DOHH2 (cell line): ENCODE data around the gene CYP1B1.
"Not testable (repeated sequence)": the region's sequence is repeated elsewhere in the genome, so short reads cannot be mapped to it uniquely, and the experiment has no call there.

ENCODE experiments used
- H3F3A ChIP-seq: fragments of 200-600 bp; sonication (generic), shearing (Covaris generic); 2 replicates; pipeline ENCODE4 v1.6.0; 2016; ENCODE audit warnings: antibody characterized with exemption, mild to moderate bottlenecking; ENCODE audit not compliant: control insufficient read depth, insufficient read depth
- H3K27ac ChIP-seq: fragments of 200-600 bp; sonication (generic); 2 replicates; pipeline ENCODE4 v1.5.1; 2014; ENCODE audit warnings: low read depth, mild to moderate bottlenecking, low read length, moderate library complexity
- H3K27me3 ChIP-seq: fragments of 200-600 bp; sonication (generic); 2 replicates; pipeline ENCODE4 v1.6.1; 2014; ENCODE audit warnings: mild to moderate bottlenecking, low read length, mixed read lengths; ENCODE audit not compliant: control insufficient read depth
- H3K36me3 ChIP-seq: fragments of 200-600 bp; sonication (generic); 2 replicates; pipeline ENCODE4 v1.6.1; 2014; ENCODE audit warnings: mild to moderate bottlenecking, low read length, moderate library complexity, mixed read lengths; ENCODE audit not compliant: control insufficient read depth
- H3K4me1 ChIP-seq: fragments of 200-600 bp; sonication (generic); 2 replicates; pipeline ENCODE4 v1.6.1; 2014; ENCODE audit warnings: mild to moderate bottlenecking, low read length, mixed read lengths; ENCODE audit not compliant: control insufficient read depth
- H3K4me2 ChIP-seq: fragments of 200-600 bp; sonication (generic); 2 replicates; pipeline ENCODE4 v1.6.0; 2014; ENCODE audit warnings: mild to moderate bottlenecking, low read length, moderate library complexity
- H3K4me3 ChIP-seq: fragments of 200-600 bp; sonication (generic); 2 replicates; pipeline ENCODE4 v1.5.1; 2014; ENCODE audit warnings: mild to moderate bottlenecking, low read length, mixed read lengths
- H3K79me2 ChIP-seq: fragments of 200-600 bp; sonication (generic); 2 replicates; pipeline ENCODE4 v1.6.1; 2014; ENCODE audit warnings: mild to moderate bottlenecking, low read length, mixed read lengths; ENCODE audit not compliant: control insufficient read depth
- H3K9me2 ChIP-seq: fragments of 200-600 bp; sonication (generic); replicated peaks from 2 replicates; pipeline ENCODE4 v1.6.1; 2014; ENCODE audit warnings: mild to moderate bottlenecking, low read length, mixed read lengths; ENCODE audit not compliant: control insufficient read depth
- H3K9me3 ChIP-seq: fragments of 200-600 bp; sonication (generic); 2 replicates; pipeline ENCODE4 v1.6.1; 2014; ENCODE audit warnings: antibody characterized with exemption, low read length, mixed read lengths; ENCODE audit not compliant: control insufficient read depth, insufficient read depth
- H4K20me1 ChIP-seq: fragments of 200-600 bp; sonication (generic); 2 replicates; pipeline ENCODE4 v1.6.0; 2014; ENCODE audit warnings: low read depth, mild to moderate bottlenecking, antibody characterized with exemption, low read length, moderate library complexity; ENCODE audit not compliant: control insufficient read depth, insufficient read depth
- CTCF ChIP-seq: fragments of 200-600 bp; sonication (generic); IDR thresholded peaks from one replicate; pipeline ENCODE4 v1.5.1; 2014; ENCODE audit warnings: antibody characterized with exemption, mild to moderate bottlenecking, low read depth, low read length; ENCODE audit not compliant: poor library complexity, severe bottlenecking
- EZH2phosphoT487 ChIP-seq: fragments of 200-600 bp; sonication (generic); IDR thresholded peaks from 2 replicates; pipeline ENCODE4 v1.6.1; 2017; ENCODE audit warnings: borderline replicate concordance, mild to moderate bottlenecking, antibody characterized with exemption, low read length, moderate library complexity, mixed read lengths

CYP1B1 gene

GRCh38 chr2:38113051-38113450 is 37.1 kb upstream of the CYP1B1 start:
- H3K9me2 ChIP-seq: no peaks in the 10 kb centered on the region
- no peak overlapping the region for H3K27ac ChIP-seq
- no peaks in the 10 kb centered on the region for H3K9me3 ChIP-seq
- no peaks in the 10 kb centered on the region for H3K79me2 ChIP-seq
- H3K27me3 ChIP-seq: peaks cover 12% of the 10 kb centered on the region; the same call in 1 of the 2 replicates
- H3K4me2 ChIP-seq: no peak overlapping the region
- H3K4me1 ChIP-seq: no peaks in the 10 kb centered on the region
- H3F3A ChIP-seq: no peaks in the 10 kb centered on the region
- H3K4me3 ChIP-seq: no peak overlapping the region
- TF ChIP-seq CTCF (no peak), EZH2phosphoT487 (no peak)
- H3K36me3 ChIP-seq: no peaks in the 10 kb centered on the region
- H4K20me1 ChIP-seq: no peaks in the 10 kb centered on the region

DNA sequence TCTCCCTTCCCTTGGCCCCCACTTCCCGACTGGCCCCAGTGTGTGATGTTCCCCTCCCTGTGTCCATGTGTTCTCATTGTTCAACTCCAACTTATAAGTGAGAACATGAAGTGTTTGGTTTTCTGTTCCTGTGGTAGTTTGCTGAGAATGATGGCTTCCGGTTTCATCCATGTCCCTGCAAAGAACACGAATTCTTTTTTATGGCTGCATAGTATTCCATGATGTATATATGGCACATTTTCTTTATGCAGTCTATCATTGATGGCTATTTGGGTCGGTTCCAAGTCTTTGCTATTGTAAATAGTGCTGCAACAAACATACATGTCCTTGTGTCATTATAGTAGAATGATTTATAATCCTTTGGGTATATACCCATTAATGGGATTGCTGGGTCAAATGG is 35.4 kb upstream of the CYP1B1 start:
- H3K9me2 ChIP-seq, H3K27ac ChIP-seq, H3K4me2 ChIP-seq, H3K79me2 ChIP-seq, H3K4me3 ChIP-seq, H3K36me3 ChIP-seq, H3F3A ChIP-seq, H3K9me3 ChIP-seq, H4K20me1 ChIP-seq, H3K4me1 ChIP-seq: not testable (repeated sequence)
- peaks cover 12% of the 10 kb centered on the region; the same call in 1 of the 2 replicates for H3K27me3 ChIP-seq

- no peaks in the 10 kb centered on the region for H3K9me3 ChIP-seq
- H3K9me2 ChIP-seq: no peaks in the 10 kb centered on the region
- no peak overlapping the region for H3K27ac ChIP-seq
- H3K79me2 ChIP-seq: no peaks in the 10 kb centered on the region
- no peaks in the 10 kb centered on the region for H3K36me3 ChIP-seq
- no peaks in the 10 kb centered on the region for H3K4me1 ChIP-seq
- H3K4me3 ChIP-seq: no peak overlapping the region
- TF ChIP-seq EZH2phosphoT487: no peak
- no peak for TF ChIP-seq CTCF
- H4K20me1 ChIP-seq: no peaks in the 10 kb centered on the region
- H3K4me2 ChIP-seq: no peak overlapping the region
- peaks cover 12% of the 10 kb centered on the region; the same call in 1 of the 2 replicates for H3K27me3 ChIP-seq
- H3F3A ChIP-seq: no peaks in the 10 kb centered on the region
Measured at GRCh38 chr2:38109732-38110181, 33.8 kb upstream of the CYP1B1 start.

DNA sequence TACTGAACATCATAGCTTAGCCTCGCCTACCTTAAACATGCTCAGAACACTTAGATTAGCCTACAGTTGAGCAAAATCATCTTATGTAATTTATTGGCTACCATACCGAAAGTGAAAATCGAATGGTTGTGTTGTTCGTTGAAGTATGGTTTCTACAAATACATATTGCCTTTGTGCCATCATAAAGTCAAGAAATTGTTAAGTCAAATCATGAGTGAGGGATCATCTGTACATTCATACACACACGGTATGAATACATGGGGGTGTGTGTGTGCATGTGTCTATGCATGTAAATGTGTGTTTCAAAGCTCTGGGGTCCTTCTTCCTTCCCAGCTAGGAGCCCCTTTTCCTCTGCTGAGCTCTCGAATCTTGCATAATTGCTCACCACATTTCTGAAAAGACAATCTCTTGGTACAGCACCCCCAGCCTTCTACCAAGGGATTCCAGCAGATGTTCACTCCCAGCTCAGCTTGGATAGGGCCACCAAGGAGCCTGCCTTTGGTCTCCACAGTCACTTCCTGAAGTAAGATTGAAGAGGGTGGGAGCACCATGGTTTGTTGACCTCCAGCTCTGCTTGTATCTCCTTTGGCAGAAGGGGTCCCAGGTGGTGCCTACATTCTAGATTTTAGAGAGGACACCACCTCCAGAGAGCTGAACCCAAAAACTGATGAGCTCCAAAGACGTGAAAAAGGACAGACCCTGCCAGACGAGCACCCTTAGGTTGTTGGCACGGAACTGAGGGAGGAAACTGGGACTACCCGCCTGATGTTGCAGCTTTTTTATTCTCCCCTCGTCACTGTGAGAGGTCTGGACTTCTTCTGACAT is 33.2 kb upstream of the CYP1B1 start:
- Histone ChIP-seq H3K27me3 (peaks cover 11% of the 10 kb centered on the region; the same call in 1 of the 2 replicates), H4K20me1 (no peaks in the 10 kb centered on the region), H3K9me2 (no peaks in the 10 kb centered on the region), H3K36me3 (no peaks in the 10 kb centered on the region), H3K4me2 (no peak overlapping the region), H3K4me3 (no peak overlapping the region), H3F3A (no peaks in the 10 kb centered on the region), H3K9me3 (no peaks in the 10 kb centered on the region), H3K79me2 (no peaks in the 10 kb centered on the region), H3K27ac (no peak overlapping the region), H3K4me1 (no peaks in the 10 kb centered on the region)
- TF ChIP-seq EZH2phosphoT487 (no peak), CTCF (no peak)
